Activated CD4-positive, alpha-beta T cell treated with anti-CD3 and anti-CD28 coated beads, Interleukin-2, amount 50 U/mL, for 24 hours (primary cell): Measurements from ENCODE around the gene GPC4.
"Not testable (repeated sequence)": the region's sequence is repeated elsewhere in the genome, so short reads cannot be mapped to it uniquely, and the experiment has no call there.

Experiments
- DNase-seq, 2 donors: peaks; one replicate each; pipeline ENCODE4 v3.0.0-alpha.2; 2020; ENCODE audit warnings: low read depth in 1 of 2, low spot score in 1 of 2

GPC4 gene

GRCh38 chrX:133307637-133308498 lies 107.4 kb downstream of the GPC4 start:
- no peak for DNase-seq

GRCh38 chrX:133307094-133307493 lies 108.2 kb downstream of the GPC4 start:
- DNase-seq: no peak

- no peak for DNase-seq
Observed at GRCh38 chrX:133306316-133306715, 109.0 kb downstream of the GPC4 start.

GRCh38 chrX:133305348-133305747 lies 109.9 kb downstream of the GPC4 start:
- no peak for DNase-seq

GRCh38 chrX:133302775-133303445 lies 112.4 kb downstream of the GPC4 start:
- DNase-seq: no peak

GRCh38 chrX:133300591-133300990 lies 114.7 kb downstream of the GPC4 start:
- DNase-seq: no peak

- DNase-seq: no peak
Observed at GRCh38 chrX:133297284-133297683, 118.0 kb downstream of the GPC4 start.

- DNase-seq: no peak
Observed at GRCh38 chrX:133294126-133294525, 121.2 kb downstream of the GPC4 start.

- no peak for DNase-seq
Observed at GRCh38 chrX:133290076-133290475, 125.2 kb downstream of the GPC4 start.

GRCh38 chrX:133287860-133288259 lies 127.4 kb downstream of the GPC4 start:
- no peak for DNase-seq

GRCh38 chrX:133285341-133285740 lies 129.9 kb downstream of the GPC4 start:
- no peak for DNase-seq

- DNase-seq: not testable (repeated sequence)
Observed at GRCh38 chrX:133279112-133279730, 136.1 kb downstream of the GPC4 start.

- DNase-seq: no peak
Observed at GRCh38 chrX:133273180-133273579, 142.1 kb downstream of the GPC4 start.

- DNase-seq: no peak
Observed at GRCh38 chrX:133269168-133269567, 146.1 kb downstream of the GPC4 start.

- no peak for DNase-seq
Observed at GRCh38 chrX:133267621-133268020, 147.7 kb downstream of the GPC4 start.

GRCh38 chrX:133265331-133265730 lies 150.0 kb downstream of the GPC4 start:
- DNase-seq: no peak

- DNase-seq: no peak
Observed at GRCh38 chrX:133258481-133258880, 156.8 kb downstream of the GPC4 start.

- no peak for DNase-seq
Observed at GRCh38 chrX:133254666-133255065, 160.6 kb downstream of the GPC4 start.

- no peak for DNase-seq
Observed at GRCh38 chrX:133251204-133251603, 164.1 kb downstream of the GPC4 start.

GRCh38 chrX:133250184-133251100 lies 164.8 kb downstream of the GPC4 start:
- no peak for DNase-seq
